GM19239 (cell line): ENCODE measurements around the gene REEP6.
A peak's percentile ranks its signal among the peaks of the same experiment; 100 is the strongest.

Experiments
- DNase-seq: peaks from one replicate; pipeline ENCODE4 v3.0.0; 2011; ENCODE audit warnings: low spot score; ENCODE audit not compliant: insufficient read length
- FAIRE-seq: peaks from 2 replicates; lab custom pipeline; 2011; peaks lifted over from hg19 to GRCh38; lab: Jason Lieb, UNC

Gene REEP6

GRCh38 chr19:1491114-1491848, at the start of gene REEP6:
Gene REEP6, plus strand, starts transcription at chr19:1491181. Its CDS starts 89 bp downstream, at chr19:1491270.
- DNase-seq, result no peak
- FAIRE-seq, result no peak

DNA sequence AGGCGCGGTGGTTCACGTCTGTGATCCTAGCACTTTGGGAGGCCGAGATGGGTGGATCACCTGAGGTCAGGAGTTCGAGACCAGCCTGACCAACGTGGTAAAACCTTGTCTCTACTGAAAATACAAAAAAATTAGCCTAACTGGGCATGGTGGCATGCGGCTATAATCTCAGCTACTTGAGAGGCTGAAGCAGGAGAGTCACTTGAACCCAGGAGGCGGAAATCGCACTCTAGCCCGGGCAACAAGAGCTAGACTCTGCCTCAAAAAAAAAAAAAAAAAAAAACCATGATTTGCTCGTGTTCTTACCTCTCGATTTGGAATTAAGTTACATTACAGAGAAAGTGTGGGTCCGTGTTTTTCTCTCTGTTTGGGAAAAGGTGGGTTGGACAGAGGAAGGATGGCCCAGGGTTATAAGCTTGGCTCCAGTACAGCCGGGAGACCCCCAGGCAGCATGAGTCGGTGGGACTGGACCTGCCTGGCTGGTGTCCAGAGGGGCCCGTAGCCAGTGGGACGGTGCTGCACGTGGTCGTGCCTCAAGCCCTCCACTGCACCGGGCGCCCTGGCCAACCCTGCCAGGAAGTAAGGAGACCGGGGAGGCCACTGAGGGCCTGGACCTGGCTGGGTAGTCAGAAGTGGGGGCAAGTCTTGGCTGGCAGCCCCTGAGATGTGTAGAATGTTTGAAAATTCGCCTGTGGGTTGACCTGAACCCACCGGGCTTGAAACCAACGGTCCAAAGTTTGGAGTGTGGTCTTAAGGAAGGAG, 49.1 kb upstream of the REEP6 start:
- FAIRE-seq (no peak), DNase-seq (no peak)

DNA sequence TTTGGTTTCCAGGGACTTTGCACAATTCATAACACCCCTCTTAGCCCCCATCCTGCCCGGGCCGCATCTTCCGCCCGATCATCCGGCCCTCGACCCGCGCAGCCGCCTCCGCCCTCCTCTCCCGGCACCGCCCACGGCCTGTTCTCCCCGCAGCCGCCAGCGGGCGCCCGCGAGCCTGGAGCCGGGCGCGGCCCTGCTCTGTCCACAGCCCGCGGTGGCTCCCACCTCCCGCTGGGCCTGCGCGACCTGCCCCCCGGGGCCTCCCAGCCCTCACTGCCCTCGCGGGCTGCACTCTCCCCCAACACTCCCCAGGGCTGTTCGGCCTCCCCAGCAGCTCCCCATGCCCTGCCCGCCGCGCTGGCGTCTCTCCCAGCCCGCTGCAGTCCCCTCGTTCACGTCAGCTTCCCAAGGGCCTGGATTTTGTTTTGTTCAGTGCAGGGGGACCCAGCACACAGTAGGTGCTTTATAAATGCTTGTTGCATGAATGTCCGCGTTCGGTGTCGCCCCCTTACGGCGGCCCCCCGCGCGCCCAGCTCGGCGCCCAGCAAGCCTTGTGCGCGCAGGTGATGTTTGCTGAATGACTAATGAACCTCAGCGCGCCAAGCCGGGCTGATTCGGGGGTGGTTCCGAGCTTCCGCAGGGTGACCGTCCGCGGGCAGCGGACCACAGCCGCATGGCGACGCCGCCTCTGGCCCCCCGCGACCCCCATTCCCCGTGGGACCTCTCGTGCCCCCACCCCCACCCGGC, 45.6 kb upstream of the REEP6 start:
- peak; percentile 45 for FAIRE-seq
- peak; percentile 99 for DNase-seq

- FAIRE-seq, result no peak
These were observed 44.9 kb upstream of the REEP6 start for GRCh38 chr19:1445932-1446712.

DNA sequence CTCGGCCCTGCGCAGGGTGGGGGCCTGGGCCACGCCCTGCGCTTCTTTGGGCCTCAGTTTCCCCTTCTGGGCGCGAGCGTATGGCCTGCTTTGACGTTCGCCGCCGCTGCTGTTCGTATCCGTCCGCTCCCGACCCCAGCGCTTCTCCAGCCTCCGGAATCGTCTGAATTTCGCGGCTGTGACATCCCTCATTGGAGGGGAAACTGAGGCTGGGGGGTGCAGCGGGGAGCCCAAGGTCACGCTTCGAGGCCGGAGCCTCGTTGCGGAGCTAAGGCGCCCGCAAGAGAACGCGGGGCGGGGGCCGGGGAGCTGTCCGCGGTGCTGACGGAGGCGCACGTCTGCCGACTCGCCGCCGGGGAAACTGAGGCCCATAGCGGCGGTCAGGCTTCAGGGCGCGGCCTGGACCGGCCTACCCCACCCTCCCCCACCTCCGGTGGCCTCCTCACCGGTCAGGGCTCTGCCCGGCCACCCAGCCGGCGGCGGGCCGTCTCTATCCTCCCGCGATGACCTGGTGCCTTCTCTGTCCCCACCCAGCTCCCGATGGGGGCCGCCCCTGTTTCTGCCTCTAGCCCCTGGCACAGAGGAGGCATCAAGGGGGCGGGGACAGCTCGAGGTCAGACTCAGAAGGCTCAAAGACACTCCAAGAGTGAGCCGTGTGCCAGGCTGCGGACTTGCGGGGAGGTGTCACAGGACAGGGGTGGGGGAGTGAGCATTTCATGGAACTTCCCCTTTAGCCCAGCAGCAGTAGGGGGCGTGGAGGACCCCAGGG, 44.1 kb upstream of the REEP6 start:
- DNase-seq (no peak), FAIRE-seq (no peak)

More at GRCh38 chr19:1445932-1446712, 44.9 kb upstream of the REEP6 start:
- DNase-seq, result no peak

GRCh38 chr19:1447504-1447903, 43.5 kb upstream of the REEP6 start:
- DNase-seq (no peak), FAIRE-seq (no peak)

GRCh38 chr19:1447944-1448343, 43.0 kb upstream of the REEP6 start:
- DNase-seq (no peak), FAIRE-seq (no peak)

DNA sequence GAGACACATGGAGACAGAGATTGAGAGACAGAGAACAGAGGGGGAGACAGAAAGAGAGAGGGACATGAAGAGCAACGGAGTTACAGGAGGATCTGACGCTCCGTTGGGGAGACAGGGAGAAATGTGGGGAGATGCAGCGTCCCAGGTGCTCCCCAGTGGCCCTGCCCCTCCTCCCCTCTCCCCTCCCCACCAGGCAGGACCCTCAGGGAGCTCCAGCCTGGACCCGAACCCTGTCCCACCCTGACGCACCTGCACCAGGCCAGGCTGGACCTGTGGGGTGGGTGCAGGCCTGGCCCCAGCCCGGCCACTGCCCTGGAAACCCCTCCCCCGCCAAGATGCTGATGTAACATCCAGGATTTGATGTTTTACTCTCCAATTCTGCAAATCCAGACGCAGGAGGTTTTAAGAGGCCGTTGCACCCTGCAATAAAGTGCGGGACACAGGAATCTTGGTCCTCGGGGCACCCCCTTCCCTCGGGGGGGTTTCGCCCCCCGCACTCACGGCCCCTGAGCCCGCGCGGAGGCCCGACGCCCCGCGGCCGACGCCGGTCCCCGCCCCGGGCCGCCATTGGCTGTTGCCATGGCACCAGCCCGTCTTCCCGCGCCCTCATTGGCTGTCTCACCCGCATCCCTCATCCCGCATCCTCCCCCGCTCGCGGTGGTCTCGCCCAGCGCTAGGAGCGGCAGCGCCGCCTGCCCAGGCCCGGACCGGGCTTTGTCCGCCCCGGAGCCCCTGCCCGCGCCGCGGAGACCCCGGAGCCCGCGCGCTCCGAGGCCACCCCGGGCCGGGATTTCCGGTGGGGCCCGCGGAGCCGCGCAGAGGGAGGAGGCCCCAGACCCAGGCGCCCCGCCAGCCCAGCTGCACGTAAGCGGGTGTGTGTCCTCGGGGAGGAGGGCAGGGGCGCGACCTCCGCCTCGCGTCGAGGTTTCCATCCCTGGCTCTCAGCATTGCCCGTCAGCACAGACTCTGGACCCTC, 41.2 kb upstream of the REEP6 start, which contains the start of gene APC2:
Gene APC2, plus strand, starts transcription at position 655 of the 976 bp plus-strand sequence. CDS start 2,881 bp downstream, outside the sequence.
- DNase-seq (no peak), FAIRE-seq (no peak)

- DNase-seq (no peak), FAIRE-seq (no peak)
These were observed 39.9 kb upstream of the REEP6 start for GRCh38 chr19:1450735-1451731.

- no peak for FAIRE-seq
- no peak for DNase-seq
These were observed 38.8 kb upstream of the REEP6 start for GRCh38 chr19:1451916-1452801.

- DNase-seq (no peak), FAIRE-seq (no peak)
These were observed 38.0 kb upstream of the REEP6 start for GRCh38 chr19:1452802-1453524.

GRCh38 chr19:1453525-1454364, 37.2 kb upstream of the REEP6 start:
- no peak for DNase-seq
- FAIRE-seq, result no peak

GRCh38 chr19:1455002-1455335, 36.0 kb upstream of the REEP6 start:
- FAIRE-seq (no peak), DNase-seq (no peak)

GRCh38 chr19:1455336-1456120, 35.5 kb upstream of the REEP6 start:
- FAIRE-seq (peak; percentile 87), DNase-seq (peak; percentile 78)
